Sigmoid colon (tissue), 4 donors: ENCODE measurements around the gene NFRKB.

ENCODE experiments used
- EP300 ChIP-seq, 4 donors: sonication (generic); formaldehyde crosslinking; IDR thresholded peaks; one replicate each; pipeline ENCODE4 v1.6.1; 2017; ENCODE audit warnings: antibody characterized with exemption in 4 of 4
- POLR2A ChIP-seq, 2 donors: fragments of 450-650 bp; IDR thresholded peaks; one replicate each; pipeline ENCODE4 v1.6.1; 2016; ENCODE audit warnings: antibody characterized with exemption in 2 of 2, mild to moderate bottlenecking in 2 of 2, moderate library complexity in 2 of 2
- POLR2AphosphoS5 ChIP-seq, 4 donors: sonication (generic); formaldehyde crosslinking; IDR thresholded peaks; one replicate each; pipeline ENCODE4 v1.6.1; 2017; ENCODE audit warnings: antibody characterized with exemption in 4 of 4
- TF ChIP-seq, protein P1 (sequence below), 4 experiments: fragments of 450-650 bp in 3 of 4; fragments of 200-600 bp in 1 of 4; IDR thresholded peaks; one replicate each; pipeline ENCODE4 v1.5.1; 2016 to 2019; ENCODE audit warnings: antibody characterized with exemption in 4 of 4, mild to moderate bottlenecking in 3 of 4, moderate library complexity in 2 of 4

DNA sequence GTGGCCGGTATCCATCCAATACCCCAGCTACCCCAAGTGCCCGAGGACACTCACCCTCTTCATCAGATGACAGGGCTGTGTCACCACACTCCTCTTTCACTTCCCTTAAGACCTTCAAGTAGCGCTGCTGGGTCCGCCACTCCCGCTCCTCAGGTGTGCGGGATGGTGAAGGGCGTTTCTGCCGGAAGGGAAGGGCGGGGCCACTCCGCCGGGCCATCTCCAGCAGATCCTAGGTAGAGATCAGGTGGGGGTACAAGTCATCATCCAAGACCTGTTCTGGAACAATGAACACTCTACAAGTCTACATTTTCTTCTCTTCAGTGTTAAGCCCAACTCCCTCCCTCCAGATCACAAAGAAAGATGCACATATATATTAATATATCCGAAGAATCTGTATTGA lies 10.0 kb downstream of the NFRKB start:
- TF ChIP-seq, protein P1, sequence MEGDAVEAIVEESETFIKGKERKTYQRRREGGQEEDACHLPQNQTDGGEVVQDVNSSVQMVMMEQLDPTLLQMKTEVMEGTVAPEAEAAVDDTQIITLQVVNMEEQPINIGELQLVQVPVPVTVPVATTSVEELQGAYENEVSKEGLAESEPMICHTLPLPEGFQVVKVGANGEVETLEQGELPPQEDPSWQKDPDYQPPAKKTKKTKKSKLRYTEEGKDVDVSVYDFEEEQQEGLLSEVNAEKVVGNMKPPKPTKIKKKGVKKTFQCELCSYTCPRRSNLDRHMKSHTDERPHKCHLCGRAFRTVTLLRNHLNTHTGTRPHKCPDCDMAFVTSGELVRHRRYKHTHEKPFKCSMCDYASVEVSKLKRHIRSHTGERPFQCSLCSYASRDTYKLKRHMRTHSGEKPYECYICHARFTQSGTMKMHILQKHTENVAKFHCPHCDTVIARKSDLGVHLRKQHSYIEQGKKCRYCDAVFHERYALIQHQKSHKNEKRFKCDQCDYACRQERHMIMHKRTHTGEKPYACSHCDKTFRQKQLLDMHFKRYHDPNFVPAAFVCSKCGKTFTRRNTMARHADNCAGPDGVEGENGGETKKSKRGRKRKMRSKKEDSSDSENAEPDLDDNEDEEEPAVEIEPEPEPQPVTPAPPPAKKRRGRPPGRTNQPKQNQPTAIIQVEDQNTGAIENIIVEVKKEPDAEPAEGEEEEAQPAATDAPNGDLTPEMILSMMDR (IDR thresholded peaks at IDR 0.05), result no peak
- TF ChIP-seq POLR2A (IDR thresholded peaks at IDR 0.05), result no peak
- TF ChIP-seq POLR2AphosphoS5 (IDR thresholded peaks at IDR 0.05), result no peak
- no peak for TF ChIP-seq EP300 (IDR thresholded peaks at IDR 0.05)
